ENCODE results near the gene TBL1XR1. TPM values are rescaled to one million over a fixed set of nuclear protein-coding genes. Genes with fewer than 3 reads are reported as not detected.

TBL1XR1 gene
- total RNA-seq, 6 experiments from 2014 or later: 32.6 to 80.6 (median 56.2) TPM

DNA sequence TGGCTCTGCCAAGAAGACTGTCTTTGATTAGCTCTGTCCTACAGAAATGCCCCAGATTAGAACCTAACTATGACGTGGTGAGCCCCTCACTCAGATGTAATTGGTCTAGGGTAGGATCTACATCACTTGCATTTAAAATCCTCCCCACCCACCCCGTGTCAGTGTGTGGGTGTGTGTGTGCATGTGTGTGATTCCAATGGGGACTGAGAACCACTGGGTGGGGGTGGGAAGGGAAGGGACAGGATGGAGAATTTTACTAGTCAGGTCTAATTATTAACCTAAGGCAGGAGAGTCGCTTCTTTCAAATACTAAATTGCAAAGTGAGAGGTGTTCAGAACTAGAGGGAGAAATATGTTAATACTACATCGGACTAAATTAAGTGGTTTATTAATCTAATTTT is 91.7 kb downstream of the TBL1XR1 start:
- H3K9me3 ChIP-seq: no peaks in the 10 kb centered on the region
- no peaks in the 10 kb centered on the region for H3K36me3 ChIP-seq
- H3K4me3 ChIP-seq: no peak overlapping the region
- H3K27ac ChIP-seq: no peak overlapping the region
- ATAC-seq (peak; percentile 26 to 61 (median 42)), DNase-seq (no peak)
- WGBS (ENCODE audit: insufficient coverage, low coverage, low lambda C conversion rate, missing lambda C conversion rate): 37% methylated on average over 4 of the region's 4 CpGs
- H3K27me3 ChIP-seq: no peaks in the 10 kb centered on the region
- peaks cover 0 to 36% (median 5%) of the 10 kb centered on the region in 4 donors for H3K4me1 ChIP-seq
- TF ChIP-seq CTCF (IDR thresholded peaks at IDR 0.05) (no peak), POLR2A (IDR thresholded peaks at IDR 0.05) (no peak)
- intact Hi-C loops (cut with DNase I): no loop called here

DNA sequence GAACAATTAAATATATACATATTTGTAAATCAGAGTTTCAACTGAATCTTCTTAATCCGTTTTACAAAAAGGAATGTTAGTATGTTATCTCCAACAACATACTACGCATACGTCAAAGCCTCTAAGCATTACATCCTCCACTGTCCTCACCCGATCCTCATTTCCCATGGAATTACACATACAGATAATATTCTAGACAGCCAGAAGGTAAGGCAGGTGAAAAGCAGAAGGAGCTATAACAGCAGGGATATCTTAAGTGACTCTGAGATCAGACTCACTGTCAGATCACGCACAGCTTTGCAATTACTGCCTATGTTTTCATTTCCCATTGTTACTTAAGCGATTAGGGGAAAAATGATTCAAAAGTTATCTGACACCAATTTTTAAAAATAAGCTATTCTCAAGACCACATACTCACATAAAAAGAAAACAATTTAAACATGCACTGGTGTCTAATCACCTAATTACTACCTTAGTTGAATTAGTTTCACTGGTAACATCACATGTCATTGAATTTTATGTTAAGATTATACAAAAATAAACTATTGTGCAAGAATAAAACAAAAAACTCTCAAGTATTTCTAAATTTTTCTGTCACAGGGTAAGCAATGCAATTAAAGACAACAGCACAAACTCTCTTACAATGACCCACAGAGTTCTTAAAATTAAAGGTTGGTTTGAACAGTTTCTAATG is 92.8 kb downstream of the TBL1XR1 start:
- Histone ChIP-seq H3K27ac (no peak overlapping the region), H3K4me1 (peaks cover 0 to 33% (median 5%) of the 10 kb centered on the region in 4 donors), H3K36me3 (no peaks in the 10 kb centered on the region), H3K9me3 (no peaks in the 10 kb centered on the region), H3K4me3 (no peak overlapping the region), H3K27me3 (no peaks in the 10 kb centered on the region)
- WGBS (ENCODE audit: insufficient coverage, low coverage, low lambda C conversion rate, missing lambda C conversion rate): 81% methylated on average over 6 of the region's 6 CpGs
- ATAC-seq (no peak), DNase-seq (no peak)
- intact Hi-C loops (cut with DNase I): no loop called here
- TF ChIP-seq POLR2A (IDR thresholded peaks at IDR 0.05): no peak

DNA sequence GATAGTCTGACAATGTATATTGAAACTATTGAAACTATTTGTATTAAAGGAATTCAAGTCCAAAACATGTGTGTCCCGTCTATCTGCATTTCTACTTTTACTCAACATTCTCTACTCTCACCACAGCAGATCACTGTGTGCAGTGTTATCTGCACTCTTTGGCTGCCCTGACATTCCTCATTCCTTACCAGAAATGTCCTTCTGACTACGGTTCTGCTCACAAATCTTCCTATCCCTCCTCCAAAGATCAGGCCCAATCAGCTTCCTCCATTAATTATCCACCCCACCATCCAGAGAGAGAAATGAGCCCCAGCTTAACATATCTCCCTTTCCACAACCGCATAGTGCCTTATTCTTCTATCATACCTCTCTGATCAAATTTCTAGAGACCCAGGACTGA is 94.7 kb downstream of the TBL1XR1 start:
- intact Hi-C loops (cut with DNase I): no loop called here
- TF ChIP-seq POLR2A (IDR thresholded peaks at IDR 0.05): no peak
- TF ChIP-seq CTCF (IDR thresholded peaks at IDR 0.05): no peak
- H3K9me3 ChIP-seq: no peaks in the 10 kb centered on the region
- H3K4me3 ChIP-seq: no peak overlapping the region
- WGBS (ENCODE audit: insufficient coverage, low coverage, low lambda C conversion rate, missing lambda C conversion rate): 53% methylated on average over 3 of the region's 3 CpGs
- DNase-seq (no peak), ATAC-seq (peak in 1 of 4 donors; percentile 33)
- peaks cover 0 to 17% (median 5%) of the 10 kb centered on the region in 4 donors for H3K4me1 ChIP-seq
- no peaks in the 10 kb centered on the region for H3K27me3 ChIP-seq
- H3K27ac ChIP-seq: no peak overlapping the region
- no peaks in the 10 kb centered on the region for H3K36me3 ChIP-seq

DNA sequence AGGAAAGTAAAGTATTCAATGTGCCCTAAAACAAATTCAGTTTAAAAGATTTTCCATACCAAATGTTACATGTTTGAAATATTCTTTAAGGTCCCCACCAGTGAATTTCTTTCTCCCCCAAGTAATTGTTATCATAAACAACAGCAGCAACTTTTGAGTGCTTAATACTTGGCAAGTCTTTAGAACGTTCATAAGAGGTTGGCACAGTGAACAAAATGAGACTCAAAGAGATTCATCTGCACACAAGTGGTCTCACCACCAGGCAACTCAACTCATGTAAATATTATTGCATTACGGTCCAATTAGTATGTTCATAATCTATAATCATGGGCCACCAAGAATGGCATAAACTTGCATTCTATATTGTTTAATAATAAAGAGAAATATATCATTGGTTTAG is 98.7 kb downstream of the TBL1XR1 start:
- Histone ChIP-seq H3K27ac (no peak overlapping the region), H3K27me3 (no peaks in the 10 kb centered on the region), H3K4me1 (no peaks in the 10 kb centered on the region), H3K4me3 (no peak overlapping the region), H3K9me3 (no peaks in the 10 kb centered on the region), H3K36me3 (no peaks in the 10 kb centered on the region)
- intact Hi-C loops (cut with DNase I): no loop called here
- TF ChIP-seq POLR2A (IDR thresholded peaks at IDR 0.05) (no peak), CTCF (IDR thresholded peaks at IDR 0.05) (no peak)
- no peak for ATAC-seq
- WGBS (ENCODE audit: insufficient coverage, low coverage, low lambda C conversion rate, missing lambda C conversion rate): 64% methylated on average over 2 of the region's 2 CpGs
- no peak for DNase-seq

- WGBS (ENCODE audit: insufficient coverage, low coverage, low lambda C conversion rate, missing lambda C conversion rate): 27% methylated on average over 1 of the region's 1 CpG
- DNase-seq: no peak
- Histone ChIP-seq H3K27me3 (no peaks in the 10 kb centered on the region), H3K36me3 (no peaks in the 10 kb centered on the region), H3K4me3 (no peak overlapping the region), H3K27ac (no peak overlapping the region), H3K4me1 (no peaks in the 10 kb centered on the region), H3K9me3 (no peaks in the 10 kb centered on the region)
- TF ChIP-seq CTCF (IDR thresholded peaks at IDR 0.05) (no peak), POLR2A (IDR thresholded peaks at IDR 0.05) (no peak)
- no peak for ATAC-seq
- intact Hi-C loops (cut with DNase I): no loop called here
Observed at GRCh38 chr3:177096615-177097014, 100.7 kb downstream of the TBL1XR1 start.
